ENCODE results near the gene HCAR1.
"Not testable (repeated sequence)": the region's sequence is repeated elsewhere in the genome, so short reads cannot be mapped to it uniquely, and the experiment has no call there.

The HCAR1 gene, protein sequence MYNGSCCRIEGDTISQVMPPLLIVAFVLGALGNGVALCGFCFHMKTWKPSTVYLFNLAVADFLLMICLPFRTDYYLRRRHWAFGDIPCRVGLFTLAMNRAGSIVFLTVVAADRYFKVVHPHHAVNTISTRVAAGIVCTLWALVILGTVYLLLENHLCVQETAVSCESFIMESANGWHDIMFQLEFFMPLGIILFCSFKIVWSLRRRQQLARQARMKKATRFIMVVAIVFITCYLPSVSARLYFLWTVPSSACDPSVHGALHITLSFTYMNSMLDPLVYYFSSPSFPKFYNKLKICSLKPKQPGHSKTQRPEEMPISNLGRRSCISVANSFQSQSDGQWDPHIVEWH

DNA sequence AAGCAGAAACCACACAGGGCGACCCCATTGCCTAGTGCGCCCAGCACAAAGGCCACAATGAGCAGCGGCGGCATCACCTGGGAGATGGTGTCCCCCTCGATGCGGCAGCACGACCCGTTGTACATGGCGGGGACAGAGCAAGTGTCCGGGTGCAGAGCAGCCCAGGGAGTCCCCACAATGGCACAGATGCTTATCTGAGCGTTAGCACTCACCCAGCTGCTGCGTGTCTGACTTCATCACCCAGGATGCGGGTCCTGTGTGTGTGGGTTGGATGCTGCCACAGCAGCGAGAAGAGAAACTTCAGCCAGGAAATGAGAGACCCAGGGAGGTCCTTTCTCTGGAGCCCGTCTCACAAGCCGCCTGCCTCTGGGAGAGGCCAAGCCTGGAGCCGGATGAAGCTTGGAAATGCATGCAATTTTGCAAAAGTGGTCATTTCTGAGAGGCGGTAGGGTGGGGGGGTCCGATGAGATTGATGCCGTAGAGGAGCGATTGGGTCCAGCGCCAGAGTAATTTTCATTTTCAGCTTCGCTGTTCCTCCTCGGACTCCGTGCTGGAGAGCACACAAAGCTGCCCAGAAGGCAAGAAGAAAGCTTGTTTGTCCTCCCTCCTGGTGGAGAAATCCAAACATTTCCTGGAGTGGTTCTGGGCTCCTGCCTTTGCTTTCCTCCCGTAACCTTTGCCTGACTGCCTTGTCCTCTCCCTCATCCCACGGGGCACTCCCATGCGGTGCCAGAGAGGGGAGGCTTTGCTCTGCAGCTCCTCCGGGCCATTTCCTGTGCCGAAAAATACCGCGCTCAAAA, at the start of gene HCAR1:
HCAR1 (minus strand) TSS at position 630 of the 800 bp plus-strand sequence; CDS start at position 125, 505 bp downstream.
- H3K4me1 Mint-ChIP-seq = peaks cover 80% of the 10 kb centered on the region
- peak within 1 kb of the TSS; percentile 47 for H3K4me3 Mint-ChIP-seq
- H3K36me3 Mint-ChIP-seq = peaks cover 2% of the 10 kb centered on the region
- CTCF ChIA-PET = no interaction called here
- H3K9me3 Mint-ChIP-seq = peaks cover 5% of the 10 kb centered on the region
- DNase-seq = peak; percentile 82
- H3K27ac Mint-ChIP-seq = peak within 1 kb of the TSS; percentile 87
- H3K27me3 Mint-ChIP-seq = peaks cover 3% of the 10 kb centered on the region

DNA sequence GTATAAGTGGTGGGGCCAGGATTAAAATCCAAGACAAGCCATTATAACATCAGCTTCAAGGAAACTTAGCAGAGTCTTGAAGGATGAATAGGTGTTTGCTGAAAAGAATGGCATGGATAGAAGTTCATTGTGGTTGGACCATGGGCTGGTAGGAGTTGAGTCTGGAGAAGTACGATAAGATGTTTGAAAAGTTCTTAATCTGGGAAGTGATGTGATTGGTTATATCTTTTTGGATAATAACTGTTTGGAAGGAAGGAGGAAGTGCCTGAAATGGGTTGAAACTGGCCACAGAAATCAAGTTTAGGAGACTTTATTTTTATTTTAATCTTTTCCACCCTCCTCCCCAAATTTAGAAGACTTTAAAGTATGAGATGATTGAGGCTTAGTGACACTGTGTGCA, 26.9 kb upstream of the HCAR1 start:
- H3K36me3 Mint-ChIP-seq = peaks cover 56% of the 10 kb centered on the region
- H3K9me3 Mint-ChIP-seq = no peaks in the 10 kb centered on the region
- no peak for DNase-seq
- no peaks in the 10 kb centered on the region for H3K27me3 Mint-ChIP-seq
- peaks cover 46% of the 10 kb centered on the region for H3K4me1 Mint-ChIP-seq
- no peak overlapping the region for H3K4me3 Mint-ChIP-seq
- CTCF ChIA-PET = interaction anchor here (1.7 kb wide), 1 partner anchor 120 kb away, joined by 4 read pairs; no protein-coding TSS in a partner anchor
- H3K27ac Mint-ChIP-seq = no peak overlapping the region

DNA sequence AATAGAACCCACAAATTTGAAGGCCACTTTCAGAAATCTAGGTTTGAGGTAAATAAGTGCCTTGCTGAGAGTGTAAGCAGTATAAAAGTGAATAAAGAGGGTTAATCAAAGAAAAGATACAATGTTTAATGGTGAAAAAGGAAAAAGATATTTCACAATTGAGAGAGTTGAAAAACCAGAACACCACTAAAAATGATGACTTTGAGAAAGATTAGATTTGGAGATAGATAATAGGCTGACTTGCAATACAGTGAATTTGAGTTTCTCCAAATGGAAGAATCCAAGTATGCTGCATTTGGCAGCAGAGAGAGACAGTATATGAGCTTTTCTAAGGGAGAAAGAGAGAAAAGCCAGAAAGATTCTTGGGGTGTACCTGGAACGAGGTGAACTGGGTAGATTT, 24.1 kb upstream of the HCAR1 start:
- Mint-ChIP-seq H3K4me3 (no peak overlapping the region), H3K27ac (no peak overlapping the region), H3K9me3 (no peaks in the 10 kb centered on the region), H3K36me3 (peaks cover 49% of the 10 kb centered on the region), H3K27me3 (no peaks in the 10 kb centered on the region), H3K4me1 (peaks cover 65% of the 10 kb centered on the region)
- CTCF ChIA-PET = no interaction called here
- DNase-seq = no peak

DNA sequence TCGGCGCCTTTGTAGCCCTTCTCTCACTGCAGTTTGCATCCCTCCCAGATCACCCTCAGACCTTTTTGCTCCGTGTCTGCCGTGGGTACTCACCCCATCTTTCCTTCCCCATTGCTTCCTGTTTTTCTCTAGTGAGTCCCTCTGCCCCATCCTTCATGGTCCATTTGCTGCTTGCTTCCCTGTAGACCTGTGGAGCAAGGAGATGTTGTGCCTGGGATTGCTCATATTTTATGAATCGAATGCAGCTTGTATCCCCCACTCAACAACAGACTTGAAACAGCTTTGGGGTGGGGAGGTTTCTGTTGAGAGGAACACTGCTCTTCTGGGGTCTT, 22.6 kb upstream of the HCAR1 start:
- Mint-ChIP-seq H3K27me3 (no peaks in the 10 kb centered on the region), H3K27ac (peak overlapping the region; percentile 95), H3K4me3 (peak overlapping the region; percentile 96), H3K36me3 (peaks cover 41% of the 10 kb centered on the region), H3K4me1 (peaks cover 64% of the 10 kb centered on the region), H3K9me3 (no peaks in the 10 kb centered on the region)
- no peak for DNase-seq
- CTCF ChIA-PET = interaction anchor here (0.6 to 3.0 kb wide), 4 partner anchors 115 to 463 kb away, joined by 3 to 30 read pairs (median 4); no protein-coding TSS in a partner anchor

DNA sequence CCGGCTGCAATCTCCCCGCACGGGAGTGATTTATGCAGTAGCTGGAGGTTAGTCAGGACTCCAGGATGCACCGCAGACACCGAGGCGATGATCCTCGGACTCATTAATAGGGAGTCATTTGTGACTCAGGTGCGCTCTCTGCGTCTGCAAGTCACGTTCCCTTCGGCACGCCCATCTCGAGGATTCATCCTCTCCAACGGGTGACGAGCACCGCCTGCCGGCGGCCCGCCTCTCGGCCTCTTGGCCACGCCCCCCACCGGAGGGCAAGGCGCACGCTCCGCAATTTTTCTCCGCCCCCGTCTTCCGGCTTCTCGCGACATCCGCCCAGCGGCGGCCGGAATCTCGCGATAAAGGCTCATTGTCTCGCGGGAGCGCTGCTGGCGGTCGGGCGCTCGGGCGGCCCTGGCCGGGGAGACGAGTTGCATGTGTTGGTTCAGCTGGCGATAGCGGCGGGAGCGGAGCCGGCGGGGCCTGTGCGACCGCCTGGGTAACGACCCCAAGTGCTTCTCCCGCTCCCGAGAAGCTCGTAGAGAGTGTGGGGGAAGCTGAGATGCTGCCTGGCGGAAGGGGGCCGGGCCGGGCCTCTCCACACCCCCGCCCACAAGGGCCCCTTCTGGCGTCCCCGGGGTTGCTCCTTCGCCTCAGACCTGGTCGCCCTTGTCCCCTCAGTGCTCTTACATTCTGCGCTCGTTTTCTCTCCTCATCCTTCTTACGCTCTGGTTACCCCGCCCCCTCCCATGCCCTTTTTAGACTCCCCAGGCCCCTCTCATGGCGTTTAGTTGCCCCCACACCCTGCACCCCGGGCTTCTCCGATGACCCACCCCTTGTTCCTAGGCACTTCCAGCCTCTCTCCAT, 22.0 kb upstream of the HCAR1 start, which contains the start of gene DENR:
DENR (plus strand) TSS at position 361 of the 855 bp plus-strand sequence. CDS start 878 bp downstream, outside the sequence.
- Mint-ChIP-seq H3K4me1 (peaks cover 64% of the 10 kb centered on the region), H3K4me3 (peak within 1 kb of the TSS; percentile 96), H3K27me3 (no peaks in the 10 kb centered on the region), H3K36me3 (peaks cover 40% of the 10 kb centered on the region), H3K9me3 (no peaks in the 10 kb centered on the region), H3K27ac (peak within 1 kb of the TSS; percentile 95)
- CTCF ChIA-PET = interaction anchor here (0.6 to 3.0 kb wide), 4 partner anchors 107 to 353 kb away, joined by 3 to 30 read pairs (median 4); partner anchors contain the start of gene ZCCHC8
- DNase-seq = peak; percentile 99

DNA sequence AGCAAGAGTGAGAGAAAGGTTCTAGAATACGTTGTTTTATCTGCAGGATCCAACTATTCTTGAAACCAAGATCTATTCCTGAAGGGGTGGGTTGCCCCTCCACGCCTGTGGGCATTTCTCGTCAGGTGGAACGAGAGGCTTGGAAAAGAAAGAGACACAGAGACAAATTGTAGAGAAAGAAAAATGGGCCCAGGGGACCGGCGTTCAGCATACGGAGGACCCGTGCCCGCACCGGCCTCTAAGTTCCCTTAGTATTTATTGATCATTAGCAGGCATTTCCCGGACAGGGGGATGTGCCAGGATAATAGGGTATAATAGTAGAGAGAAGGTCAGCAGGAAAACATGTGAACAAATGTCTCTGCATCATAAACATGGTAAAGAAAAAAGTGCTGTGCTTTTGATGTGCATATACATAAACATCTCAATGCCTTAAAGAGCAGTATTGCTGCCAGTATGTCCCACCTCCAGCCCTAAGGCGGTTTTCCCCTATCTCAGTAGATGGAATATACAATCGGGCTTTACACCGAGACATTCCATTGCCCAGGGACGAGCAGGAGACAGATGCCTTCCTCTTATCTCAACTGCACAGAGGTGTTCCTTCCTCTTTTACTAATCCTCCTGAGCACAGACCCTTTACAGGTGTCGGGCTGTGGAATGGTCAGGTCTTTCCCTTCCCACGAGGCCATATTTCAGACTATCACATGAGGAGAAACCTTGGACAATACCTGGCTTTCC, 20.3 kb upstream of the HCAR1 start:
- H3K9me3 Mint-ChIP-seq, CTCF ChIA-PET, H3K27me3 Mint-ChIP-seq, DNase-seq: not testable (repeated sequence)
- Mint-ChIP-seq H3K36me3 (peaks cover 27% of the 10 kb centered on the region), H3K27ac (peak overlapping the region; percentile 70), H3K4me3 (peak overlapping the region; percentile 96), H3K4me1 (peaks cover 50% of the 10 kb centered on the region)

DNA sequence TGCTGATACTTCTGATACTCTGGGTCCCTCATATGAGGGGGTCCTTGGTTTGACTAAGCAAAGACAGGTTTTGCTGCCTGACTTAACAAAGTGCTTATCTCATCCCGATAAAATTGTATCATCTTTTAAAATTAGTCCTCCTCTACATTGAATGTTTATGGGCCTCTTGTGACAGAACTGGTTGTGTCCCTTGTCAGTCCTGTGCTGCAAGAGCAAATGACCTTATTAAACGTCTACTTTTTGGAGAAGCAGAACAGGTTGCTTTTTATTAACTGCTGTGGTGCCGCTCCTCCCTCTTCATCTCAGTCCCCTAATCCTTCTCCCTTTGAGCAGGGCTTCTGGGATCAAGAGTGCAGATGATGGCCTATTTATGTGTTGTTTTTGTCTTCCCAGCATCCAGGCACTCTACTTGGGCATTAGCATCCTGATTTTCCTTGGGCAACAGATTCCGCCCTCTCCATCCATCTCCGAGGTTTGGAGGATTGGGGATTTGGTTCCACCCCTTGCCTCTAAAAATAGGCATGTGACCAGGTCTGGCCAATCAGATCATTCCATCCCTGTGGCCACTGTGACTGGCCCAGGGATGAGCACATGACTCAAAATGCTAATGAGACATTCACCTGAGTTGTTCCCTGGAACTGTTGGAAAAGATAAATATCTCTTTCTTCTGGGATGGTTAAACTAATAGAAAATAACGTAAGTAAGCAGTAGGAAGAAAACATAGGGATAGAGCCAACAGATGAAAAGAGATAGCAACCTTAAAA, 19.1 kb upstream of the HCAR1 start:
- Mint-ChIP-seq H3K9me3 (no peaks in the 10 kb centered on the region), H3K4me3 (no peak overlapping the region), H3K27me3 (no peaks in the 10 kb centered on the region), H3K36me3 (peaks cover 19% of the 10 kb centered on the region), H3K4me1 (peaks cover 42% of the 10 kb centered on the region), H3K27ac (no peak overlapping the region)
- no peak for DNase-seq
- CTCF ChIA-PET = no interaction called here

DNA sequence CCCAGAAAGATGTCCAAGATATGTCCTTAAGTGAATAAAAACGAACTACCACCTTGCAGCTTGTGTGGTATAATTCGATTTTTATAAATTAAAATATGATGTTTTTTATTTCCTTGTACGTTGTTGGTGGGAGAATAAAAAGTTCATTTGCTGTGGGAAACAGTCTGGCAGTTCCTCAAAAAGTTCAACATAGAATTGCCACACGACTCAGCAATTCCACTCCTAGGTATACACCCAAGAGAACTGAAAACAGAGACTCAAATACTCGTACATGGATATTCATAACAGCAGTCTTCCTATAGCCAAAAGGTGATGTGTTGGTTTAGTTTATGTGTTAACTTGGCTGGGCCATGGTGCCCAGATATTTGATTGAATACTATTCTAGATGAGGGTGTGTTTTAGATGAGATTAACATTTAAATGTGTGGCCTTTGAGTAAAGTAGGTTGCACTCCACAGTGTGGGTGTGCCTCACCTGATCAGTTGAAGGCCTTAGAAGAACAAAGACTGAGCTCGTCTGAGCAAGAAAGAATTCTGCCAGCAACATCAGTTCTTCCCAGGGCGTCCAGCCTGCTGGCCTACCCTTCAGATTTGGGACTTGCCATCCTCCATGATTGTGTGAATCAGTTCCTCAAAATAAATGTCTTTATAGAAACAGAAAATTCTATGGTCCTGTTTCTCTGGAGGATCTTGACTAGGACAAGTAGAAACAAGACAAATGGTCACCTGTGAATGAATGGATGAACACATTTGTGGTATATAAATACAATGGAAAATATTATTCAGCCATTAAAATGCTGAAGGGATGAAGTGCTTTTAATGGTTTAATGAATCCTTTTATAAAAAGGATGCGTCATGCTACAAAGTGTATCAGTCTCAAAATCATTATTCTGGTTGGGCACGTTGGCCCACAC, 16.8 kb upstream of the HCAR1 start:
- CTCF ChIA-PET = no interaction called here
- H3K27ac Mint-ChIP-seq = no peak overlapping the region
- no peak for DNase-seq
- H3K36me3 Mint-ChIP-seq = no peaks in the 10 kb centered on the region
- no peaks in the 10 kb centered on the region for H3K27me3 Mint-ChIP-seq
- H3K9me3 Mint-ChIP-seq = no peaks in the 10 kb centered on the region
- H3K4me1 Mint-ChIP-seq = peaks cover 21% of the 10 kb centered on the region
- H3K4me3 Mint-ChIP-seq = no peak overlapping the region

DNA sequence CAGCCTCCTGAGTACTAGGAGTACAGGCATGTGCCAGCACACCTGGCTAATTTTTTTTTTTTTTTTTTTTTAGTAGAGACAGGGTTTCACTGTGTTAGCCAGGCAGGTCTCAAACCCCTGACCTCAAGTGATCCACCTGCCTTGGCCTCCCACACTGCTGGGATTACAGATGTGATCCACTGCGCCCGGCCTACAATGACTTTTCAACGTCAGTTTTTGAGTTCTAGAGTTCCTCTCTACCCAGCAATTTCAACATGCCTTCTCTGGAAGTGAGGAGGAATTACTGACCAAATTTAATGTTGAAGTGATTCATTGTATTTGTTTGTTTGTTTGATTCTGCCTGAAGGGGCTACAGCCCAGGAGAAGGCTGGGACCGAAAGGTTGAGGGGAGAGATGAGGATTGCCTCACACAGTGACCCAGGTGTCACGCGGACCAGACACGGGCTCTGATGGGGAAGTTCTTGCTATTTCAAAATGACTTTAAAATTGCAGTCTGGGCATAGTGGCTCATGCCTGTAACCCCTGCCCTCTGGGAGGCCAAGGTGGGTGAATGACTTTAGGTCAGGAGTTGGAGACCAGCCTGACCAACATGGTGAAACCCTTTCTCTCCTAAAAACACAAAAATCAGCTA, 13.4 kb upstream of the HCAR1 start:
- no peak for DNase-seq
- no peaks in the 10 kb centered on the region for H3K9me3 Mint-ChIP-seq
- H3K4me3 Mint-ChIP-seq = no peak overlapping the region
- no peaks in the 10 kb centered on the region for H3K27me3 Mint-ChIP-seq
- CTCF ChIA-PET = no interaction called here
- no peaks in the 10 kb centered on the region for H3K36me3 Mint-ChIP-seq
- no peak overlapping the region for H3K27ac Mint-ChIP-seq
- H3K4me1 Mint-ChIP-seq = no peaks in the 10 kb centered on the region

DNA sequence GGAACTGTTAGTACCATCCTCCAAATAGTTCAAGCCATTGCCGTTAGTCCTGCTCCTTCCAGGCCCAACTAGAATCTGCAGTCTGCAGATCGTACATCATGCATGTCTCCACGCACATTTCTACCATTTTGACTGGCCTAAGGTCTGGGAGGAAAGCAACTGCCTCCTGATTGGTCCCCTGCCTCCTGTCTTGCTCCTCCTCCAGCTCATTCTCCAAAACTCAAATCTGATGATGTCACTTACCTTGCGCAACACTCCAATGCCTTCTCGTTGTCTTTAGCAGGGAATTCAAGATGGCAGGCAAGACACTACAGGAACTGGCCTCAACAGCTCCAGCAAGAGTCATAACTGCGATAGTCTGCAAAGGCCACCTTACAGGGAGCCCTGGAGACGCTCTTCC, 9.7 kb upstream of the HCAR1 start:
- CTCF ChIA-PET = no interaction called here
- H3K27ac Mint-ChIP-seq = no peak overlapping the region
- H3K4me1 Mint-ChIP-seq = peaks cover 7% of the 10 kb centered on the region
- peaks cover 2% of the 10 kb centered on the region for H3K36me3 Mint-ChIP-seq
- DNase-seq = no peak
- H3K27me3 Mint-ChIP-seq = no peaks in the 10 kb centered on the region
- H3K4me3 Mint-ChIP-seq = no peak overlapping the region
- H3K9me3 Mint-ChIP-seq = peaks cover 2% of the 10 kb centered on the region

DNA sequence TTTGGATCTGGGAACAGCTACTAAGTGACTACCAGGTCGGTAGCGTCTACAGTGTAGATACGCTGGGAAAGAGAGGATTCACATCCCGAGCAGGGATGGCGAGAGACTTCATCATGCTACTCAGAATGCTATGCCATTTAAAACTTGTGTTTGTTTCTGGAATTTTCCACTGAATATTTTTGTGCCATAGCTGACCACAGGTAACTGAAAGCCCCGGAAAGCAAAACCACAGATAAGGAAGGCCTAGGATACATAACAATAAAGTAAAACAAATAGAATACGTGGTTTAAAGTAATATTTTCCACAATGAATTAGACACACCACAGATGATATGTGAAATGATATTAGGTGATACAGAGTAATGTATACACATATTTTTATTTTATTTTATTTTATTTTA, 7.9 kb upstream of the HCAR1 start:
- peaks cover 2% of the 10 kb centered on the region for H3K9me3 Mint-ChIP-seq
- DNase-seq = no peak
- CTCF ChIA-PET = no interaction called here
- peaks cover 2% of the 10 kb centered on the region for H3K36me3 Mint-ChIP-seq
- H3K4me1 Mint-ChIP-seq = peaks cover 14% of the 10 kb centered on the region
- H3K27me3 Mint-ChIP-seq = no peaks in the 10 kb centered on the region
- H3K27ac Mint-ChIP-seq = no peak overlapping the region
- H3K4me3 Mint-ChIP-seq = no peak overlapping the region

DNA sequence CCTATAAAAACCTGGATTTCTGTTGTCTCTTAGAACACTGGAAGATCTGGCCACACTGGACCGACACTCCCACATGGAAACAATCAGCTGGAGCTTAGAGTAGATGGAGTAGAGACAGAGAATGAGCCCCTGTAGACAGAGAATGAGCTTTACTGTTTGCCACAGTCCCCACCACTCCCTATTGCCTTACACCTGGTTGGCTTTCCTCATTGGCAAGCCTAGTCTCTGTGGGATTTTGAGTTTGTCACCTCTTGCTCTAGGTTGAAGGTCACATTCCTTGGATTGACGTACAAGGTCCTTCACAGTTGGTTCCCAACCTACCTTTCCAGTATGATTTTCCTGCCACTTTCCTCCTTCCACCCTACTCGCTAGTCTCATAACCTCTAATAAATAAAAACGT, 2.0 kb upstream of the HCAR1 start:
- Mint-ChIP-seq H3K9me3 (peaks cover 7% of the 10 kb centered on the region), H3K27ac (peak overlapping the region; percentile 39), H3K36me3 (peaks cover 4% of the 10 kb centered on the region), H3K4me1 (peaks cover 67% of the 10 kb centered on the region), H3K27me3 (peaks cover 3% of the 10 kb centered on the region), H3K4me3 (no peak overlapping the region)
- CTCF ChIA-PET = interaction anchor here (0.6 kb wide), 1 partner anchor 63 kb away, joined by 3 read pairs; no protein-coding TSS in a partner anchor
- no peak for DNase-seq

Measured in activated naive CD4-positive, alpha-beta T cell treated with anti-CD3 and anti-CD28 coated beads, Interleukin-2, amount 10 ng/mL, durations not matched to agents 7 days and 5 days (primary cell).